Naive thymus-derived CD8-positive, alpha-beta T cell (primary cell): ENCODE results near the gene GDPD5. TPM values are rescaled to one million over a fixed set of nuclear protein-coding genes. Genes with fewer than 3 reads are reported as not detected.

Experiments
- ATAC-seq, 2 donors: fragments of 150-1000 bp; cut with Tn5 transposase in 1 of 2; sonication (Bioruptor Pico), chemical (Tn5 transposase) in 1 of 2; 1 replicate in 1 of 2; 2 replicates in 1 of 2; pipeline ENCODE4 v1.10.0; 2021; ENCODE audit warnings: mild to moderate bottlenecking in 2 of 2, moderate library complexity in 2 of 2
- POLR2A ChIA-PET: fragments of 350-600 bp; sonication (Branson Sonifier 250); formaldehyde crosslinking; loops from one replicate; lab custom pipeline; 2021; ENCODE audit warnings: antibody characterized with exemption; lab: Charles Lee
- DNase-seq, 10 donors: peaks; one replicate each; pipeline versions ENCODE4 v3.0.0 to v3.0.0-alpha.2; 2020 to 2022
- H3K27ac Mint-ChIP-seq, 10 donors: one replicate each; pipeline ENCODE4 v1.8.0; 2020 to 2022; ENCODE audit warnings: mild to moderate bottlenecking in 10 of 10, mixed read lengths in 10 of 10, moderate library complexity in 4 of 10, inconsistent platforms in 1 of 10
- H3K27me3 Mint-ChIP-seq, 5 donors: one replicate each; pipeline ENCODE4 v1.8.0; 2021 to 2022; ENCODE audit warnings: mixed read lengths in 5 of 5
- H3K36me3 Mint-ChIP-seq, 3 donors: one replicate each; pipeline ENCODE4 v1.8.0; 2020 to 2022; ENCODE audit warnings: mixed read lengths in 3 of 3, mild to moderate bottlenecking in 2 of 3, inconsistent platforms in 1 of 3
- H3K4me1 Mint-ChIP-seq, 4 donors: one replicate each; pipeline ENCODE4 v1.8.0; 2021 to 2022; ENCODE audit warnings: mixed read lengths in 4 of 4
- H3K4me3 Mint-ChIP-seq, 10 donors: one replicate each; pipeline ENCODE4 v1.8.0; 2020 to 2022; ENCODE audit warnings: mild to moderate bottlenecking in 10 of 10, mixed read lengths in 10 of 10, moderate library complexity in 6 of 10, inconsistent platforms in 1 of 10
- H3K9me3 Mint-ChIP-seq, 9 donors: one replicate each; pipeline ENCODE4 v1.8.0; 2020 to 2022; ENCODE audit warnings: mixed read lengths in 9 of 9, mild to moderate bottlenecking in 3 of 9, inconsistent platforms in 1 of 9, moderate library complexity in 1 of 9
- polyA plus RNA-seq, 3 donors: library from polyadenylated mRNA; unstranded; fragments of 300-500 nt; fragmentation: Illumina TruSeq; gene quantifications; one replicate each; pipeline ENCODE4 v1.2.3, GENCODE V29; 2021
- total RNA-seq, 8 experiments: library from RNA in 2 of 8; stranded (reverse) in 2 of 8; gene quantifications; one replicate each; pipeline ENCODE4 v1.2.3 and lab custom pipeline; 2021 to 2026

The GDPD5 gene
- total and polyA plus RNA-seq, 5 experiments from 2014 or later, result 4.2 to 13.4 (median 5.1) TPM

GRCh38 chr11:75439026-75439425 lies 86.7 kb downstream of the GDPD5 start:
- H3K9me3 Mint-ChIP-seq, result no peaks in the 10 kb centered on the region
- peaks cover 0 to 13% (median 10%) of the 10 kb centered on the region in 3 donors for H3K36me3 Mint-ChIP-seq
- no peaks in the 10 kb centered on the region for H3K4me1 Mint-ChIP-seq
- no peak overlapping the region for H3K27ac Mint-ChIP-seq
- DNase-seq (no peak), ATAC-seq (no peak)
- peaks cover 1 to 12% (median 3%) of the 10 kb centered on the region in 5 donors for H3K27me3 Mint-ChIP-seq
- no peak overlapping the region for H3K4me3 Mint-ChIP-seq
- POLR2A ChIA-PET, result no interaction called here

DNA sequence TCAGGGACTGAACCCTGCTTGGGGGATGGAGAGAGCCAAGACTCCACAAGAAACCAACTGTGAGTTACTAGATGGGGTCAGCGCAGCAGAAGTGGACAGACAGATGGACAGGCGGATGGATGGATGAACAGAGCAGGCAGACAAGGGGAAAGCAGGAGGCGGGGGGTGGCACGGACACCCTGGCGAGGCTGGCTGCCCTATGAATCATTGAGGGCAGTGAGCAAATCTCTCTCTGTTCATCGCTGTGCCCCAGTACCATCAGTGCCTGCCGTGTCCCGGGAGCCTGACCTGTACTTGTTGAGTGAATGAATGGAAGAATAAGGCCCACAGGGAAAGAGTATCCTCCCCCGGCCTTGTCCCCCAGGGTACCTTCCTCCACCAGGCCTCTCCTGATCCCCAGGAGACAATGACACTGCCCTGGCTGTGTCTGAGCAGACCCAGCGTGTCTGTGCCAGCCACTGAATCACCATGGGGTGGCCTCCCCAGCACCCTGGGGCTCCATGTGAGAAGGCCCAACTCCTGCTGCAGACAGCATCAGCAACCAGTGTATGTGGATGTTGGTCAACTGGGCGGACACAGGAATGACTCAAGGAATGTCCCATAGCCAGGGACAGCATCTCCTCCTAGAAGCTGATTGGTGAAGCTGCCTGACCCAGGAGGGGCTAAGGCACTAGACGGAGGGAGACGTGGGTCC lies 87.6 kb downstream of the GDPD5 start:
- DNase-seq (no peak), ATAC-seq (no peak)
- Mint-ChIP-seq H3K27me3 (peaks cover 1 to 17% (median 7%) of the 10 kb centered on the region in 5 donors), H3K9me3 (no peaks in the 10 kb centered on the region), H3K4me3 (no peak overlapping the region), H3K4me1 (no peaks in the 10 kb centered on the region), H3K36me3 (peaks cover 0 to 12% (median 10%) of the 10 kb centered on the region in 3 donors), H3K27ac (no peak overlapping the region)
- POLR2A ChIA-PET, result no interaction called here

GRCh38 chr11:75436806-75437205 lies 88.9 kb downstream of the GDPD5 start:
- no peak overlapping the region for H3K4me3 Mint-ChIP-seq
- H3K27ac Mint-ChIP-seq, result no peak overlapping the region
- H3K27me3 Mint-ChIP-seq, result peaks cover 12 to 31% (median 17%) of the 10 kb centered on the region in 5 donors
- no peak for ATAC-seq
- no peaks in the 10 kb centered on the region for H3K9me3 Mint-ChIP-seq
- POLR2A ChIA-PET, result no interaction called here
- peaks cover 0 to 12% (median 10%) of the 10 kb centered on the region in 3 donors for H3K36me3 Mint-ChIP-seq
- DNase-seq, result no peak
- H3K4me1 Mint-ChIP-seq, result peaks cover 0 to 2% (median 0%) of the 10 kb centered on the region in 4 donors

GRCh38 chr11:75435571-75435925 lies 90.2 kb downstream of the GDPD5 start:
- Mint-ChIP-seq H3K4me1 (peaks cover 7 to 9% (median 8%) of the 10 kb centered on the region in 4 donors), H3K4me3 (no peak overlapping the region), H3K27ac (no peak overlapping the region), H3K36me3 (peaks cover 0 to 12% (median 10%) of the 10 kb centered on the region in 3 donors), H3K9me3 (peaks cover 0 to 3% (median 0%) of the 10 kb centered on the region in 9 donors), H3K27me3 (peaks cover 23 to 43% (median 27%) of the 10 kb centered on the region in 5 donors)
- POLR2A ChIA-PET, result no interaction called here
- ATAC-seq (no peak), DNase-seq (no peak)

GRCh38 chr11:75434886-75435570 lies 90.7 kb downstream of the GDPD5 start:
- H3K9me3 Mint-ChIP-seq, result peaks cover 0 to 4% (median 0%) of the 10 kb centered on the region in 9 donors
- ATAC-seq, result no peak

DNA sequence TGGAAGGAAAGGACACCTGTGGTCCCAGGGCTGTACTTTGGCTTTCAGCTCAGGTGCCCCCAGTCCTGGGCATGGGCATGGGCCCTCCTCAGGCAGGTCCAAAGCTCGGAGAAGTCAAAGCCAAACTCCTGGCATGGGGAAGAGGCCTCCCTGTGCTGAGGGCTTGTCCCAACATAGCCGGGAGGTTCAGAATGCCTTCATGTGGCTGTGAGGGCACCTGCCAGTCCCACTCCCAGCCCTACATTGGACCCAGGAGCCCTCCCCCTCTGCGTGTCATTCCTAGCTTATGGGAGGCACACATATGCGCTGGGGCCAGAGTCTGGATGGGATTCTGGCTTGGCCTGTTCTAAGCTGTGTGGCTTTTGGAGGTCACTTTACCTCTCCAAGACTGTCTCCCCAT lies 91.7 kb downstream of the GDPD5 start:
- Mint-ChIP-seq H3K27ac (no peak overlapping the region), H3K4me3 (no peak overlapping the region), H3K9me3 (peaks cover 0 to 4% (median 0%) of the 10 kb centered on the region in 9 donors), H3K36me3 (peaks cover 4 to 10% (median 9%) of the 10 kb centered on the region in 3 donors), H3K4me1 (peaks cover 12 to 16% (median 14%) of the 10 kb centered on the region in 4 donors), H3K27me3 (peaks cover 26 to 51% (median 33%) of the 10 kb centered on the region in 5 donors)
- POLR2A ChIA-PET, result interaction anchor here (0.6 kb wide), 1 partner anchor 210 kb away, joined by 3 read pairs; no protein-coding TSS in a partner anchor
- no peak for ATAC-seq
- no peak for DNase-seq

More at GRCh38 chr11:75434886-75435570, 90.7 kb downstream of the GDPD5 start:
- POLR2A ChIA-PET, result interaction anchor here (0.6 kb wide), 1 partner anchor 211 kb away, joined by 3 read pairs; no protein-coding TSS in a partner anchor
- H3K27me3 Mint-ChIP-seq, result peaks cover 23 to 45% (median 29%) of the 10 kb centered on the region in 5 donors
- no peak for DNase-seq
- no peak overlapping the region for H3K4me3 Mint-ChIP-seq
- peaks cover 0 to 12% (median 10%) of the 10 kb centered on the region in 3 donors for H3K36me3 Mint-ChIP-seq
- H3K27ac Mint-ChIP-seq, result no peak overlapping the region
- peaks cover 9 to 11% (median 9%) of the 10 kb centered on the region in 4 donors for H3K4me1 Mint-ChIP-seq

DNA sequence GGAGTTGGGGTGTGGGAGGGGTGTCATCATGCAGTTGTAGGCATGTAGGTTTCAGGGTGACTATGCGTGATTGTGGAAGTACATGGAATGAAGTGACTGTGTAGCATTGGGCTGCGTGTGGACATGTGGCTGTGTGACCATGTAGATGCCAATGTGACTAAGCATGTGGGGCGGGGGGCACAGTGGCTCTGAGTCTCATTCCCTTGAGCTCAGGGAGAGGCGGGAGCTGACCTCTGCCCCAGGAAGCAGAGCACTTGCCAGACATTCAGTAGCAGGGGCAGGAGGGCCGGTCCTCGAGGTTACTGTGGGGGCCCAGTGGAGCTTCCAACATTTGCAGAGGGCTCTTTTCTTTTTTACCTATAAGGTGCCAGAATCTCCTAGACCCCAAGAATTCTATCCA lies 92.3 kb downstream of the GDPD5 start:
- peaks cover 4 to 10% (median 6%) of the 10 kb centered on the region in 3 donors for H3K36me3 Mint-ChIP-seq
- H3K4me3 Mint-ChIP-seq, result no peak overlapping the region
- ATAC-seq (no peak), DNase-seq (no peak)
- H3K4me1 Mint-ChIP-seq, result peaks cover 14 to 22% (median 18%) of the 10 kb centered on the region in 4 donors
- POLR2A ChIA-PET, result no interaction called here
- H3K27me3 Mint-ChIP-seq, result peaks cover 30 to 57% (median 37%) of the 10 kb centered on the region in 5 donors
- H3K9me3 Mint-ChIP-seq, result peaks cover 0 to 4% (median 0%) of the 10 kb centered on the region in 9 donors
- no peak overlapping the region for H3K27ac Mint-ChIP-seq

GRCh38 chr11:75432911-75433321 lies 92.8 kb downstream of the GDPD5 start, which contains the start of gene KLHL35:
Gene KLHL35, minus strand, starts transcription at chr11:75433203. Its CDS starts 2,574 bp downstream, at chr11:75430629.
- ATAC-seq (no peak), DNase-seq (no peak)
- Mint-ChIP-seq H3K36me3 (peaks cover 4 to 10% (median 6%) of the 10 kb centered on the region in 3 donors), H3K4me1 (peaks cover 16 to 27% (median 20%) of the 10 kb centered on the region in 4 donors), H3K27me3 (peaks cover 30 to 60% (median 37%) of the 10 kb centered on the region in 5 donors), H3K4me3 (peak within 1 kb of the TSS in 4 of 10 donors; percentile 29 to 39 (median 32)), H3K9me3 (peaks cover 0 to 4% (median 0%) of the 10 kb centered on the region in 9 donors), H3K27ac (peak within 1 kb of the TSS in 2 of 10 donors; percentile 12 to 78)
- POLR2A ChIA-PET, result no interaction called here

DNA sequence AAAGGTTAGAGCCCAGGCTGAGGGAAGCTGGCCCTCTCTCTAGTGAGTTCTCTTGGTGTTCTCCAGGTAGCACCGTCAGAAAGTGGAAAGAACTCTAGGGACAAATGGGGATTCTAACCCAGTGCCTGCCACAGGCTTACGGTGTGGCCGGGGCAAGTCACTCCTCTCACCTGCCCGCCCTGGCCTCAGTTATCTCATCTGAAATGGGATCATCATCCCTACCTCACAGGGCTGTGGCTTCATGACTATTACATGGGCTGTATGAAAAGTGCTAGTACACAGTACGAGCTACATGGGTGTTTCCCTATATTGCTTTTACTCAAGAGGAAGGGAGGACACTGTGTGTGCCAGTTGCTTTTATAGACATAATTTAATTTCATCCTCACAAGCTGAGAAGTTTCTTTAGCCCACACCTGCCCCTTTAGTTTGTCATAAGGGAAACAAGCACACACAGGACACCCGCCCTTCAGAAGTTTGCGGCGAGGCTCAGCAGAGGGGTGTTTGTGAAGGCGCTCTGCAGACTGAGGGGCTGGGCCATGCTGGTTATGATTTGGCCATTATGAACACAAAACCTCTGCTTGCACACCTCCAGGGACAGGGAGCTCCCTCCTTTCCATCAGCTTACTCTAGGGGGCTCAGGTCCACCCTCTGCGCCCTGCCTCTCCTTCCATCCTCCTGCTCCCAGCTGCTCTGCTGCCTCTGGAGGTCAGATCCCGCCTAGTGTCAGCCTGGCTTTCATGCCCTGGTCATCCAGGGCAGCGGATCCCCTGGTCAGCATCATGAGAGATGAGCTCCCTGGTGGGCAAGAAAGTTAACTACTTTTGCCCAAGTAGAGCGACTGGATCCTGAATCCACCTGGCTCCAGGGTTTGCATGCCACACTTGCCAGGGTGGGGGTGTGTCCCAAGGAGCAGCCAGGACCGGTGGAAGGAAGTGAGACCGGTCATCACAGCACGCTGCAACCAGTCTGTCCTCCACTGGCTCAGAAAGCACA lies 93.9 kb downstream of the GDPD5 start:
- DNase-seq (peak in 1 of 10 donors; percentile 13), ATAC-seq (no peak)
- Mint-ChIP-seq H3K4me3 (peak overlapping the region; percentile 31 to 91 (median 86)), H3K9me3 (peaks cover 0 to 4% (median 0%) of the 10 kb centered on the region in 9 donors), H3K27me3 (peaks cover 30 to 60% (median 37%) of the 10 kb centered on the region in 5 donors), H3K27ac (peak overlapping the region in 1 of 10 donors; percentile 12), H3K4me1 (peaks cover 16 to 31% (median 20%) of the 10 kb centered on the region in 4 donors), H3K36me3 (peaks cover 4 to 10% (median 6%) of the 10 kb centered on the region in 3 donors)
- POLR2A ChIA-PET, result interaction anchor here (0.9 to 2.7 kb wide), 2 partner anchors 32 to 91 kb away, joined by 3 to 14 read pairs; partner anchors contain the start of gene RPS3

GRCh38 chr11:75430714-75431532 lies 94.8 kb downstream of the GDPD5 start:
- DNase-seq, result peak in 1 of 10 donors; percentile 24
- Mint-ChIP-seq H3K27ac (peak overlapping the region in 6 of 10 donors; percentile 60 to 81 (median 72)), H3K36me3 (peaks cover 4 to 6% (median 6%) of the 10 kb centered on the region in 3 donors), H3K4me3 (peak overlapping the region; percentile 72 to 91 (median 90)), H3K4me1 (peaks cover 16 to 31% (median 20%) of the 10 kb centered on the region in 4 donors), H3K9me3 (peaks cover 0 to 4% (median 0%) of the 10 kb centered on the region in 9 donors), H3K27me3 (peaks cover 30 to 60% (median 37%) of the 10 kb centered on the region in 5 donors)
- POLR2A ChIA-PET, result interaction anchor here (0.9 to 2.7 kb wide), 3 partner anchors 11 to 92 kb away, joined by 3 to 14 read pairs (median 4); partner anchors contain the start of gene RPS3
- ATAC-seq, result peak in 1 of 2 donors; percentile 7
